Fibroblast of gingiva (primary cell): ENCODE measurements around the gene ANXA2R.

ENCODE experiments used
- DNase-seq: peaks from one replicate; pipeline ENCODE4 v3.0.0-alpha.2; 2011; ENCODE audit warnings: low read depth

ANXA2R gene

GRCh38 chr5:43000111-43000840 is 39.8 kb downstream of the ANXA2R start:
- peak; percentile 29 for DNase-seq

DNA sequence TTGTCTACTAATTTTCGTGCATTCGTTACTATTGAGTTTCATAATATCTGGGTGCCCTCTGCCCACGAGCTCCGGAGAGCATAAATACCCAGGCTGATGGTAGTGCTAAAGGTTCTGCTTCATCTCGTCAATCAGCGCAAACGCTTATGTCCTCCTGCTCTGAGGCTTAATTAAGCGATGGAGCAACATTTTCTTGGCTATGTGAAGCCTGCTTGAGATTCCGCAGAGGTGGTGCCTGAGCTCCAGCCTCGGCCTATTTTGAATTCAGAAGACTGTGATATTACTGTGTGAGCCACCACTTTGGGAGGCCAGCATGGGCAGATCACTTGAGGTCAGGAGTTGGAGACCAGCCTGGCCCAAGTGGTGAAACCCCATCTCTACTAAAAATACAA is 44.8 kb downstream of the ANXA2R start:
- peak; percentile 54 for DNase-seq

DNA sequence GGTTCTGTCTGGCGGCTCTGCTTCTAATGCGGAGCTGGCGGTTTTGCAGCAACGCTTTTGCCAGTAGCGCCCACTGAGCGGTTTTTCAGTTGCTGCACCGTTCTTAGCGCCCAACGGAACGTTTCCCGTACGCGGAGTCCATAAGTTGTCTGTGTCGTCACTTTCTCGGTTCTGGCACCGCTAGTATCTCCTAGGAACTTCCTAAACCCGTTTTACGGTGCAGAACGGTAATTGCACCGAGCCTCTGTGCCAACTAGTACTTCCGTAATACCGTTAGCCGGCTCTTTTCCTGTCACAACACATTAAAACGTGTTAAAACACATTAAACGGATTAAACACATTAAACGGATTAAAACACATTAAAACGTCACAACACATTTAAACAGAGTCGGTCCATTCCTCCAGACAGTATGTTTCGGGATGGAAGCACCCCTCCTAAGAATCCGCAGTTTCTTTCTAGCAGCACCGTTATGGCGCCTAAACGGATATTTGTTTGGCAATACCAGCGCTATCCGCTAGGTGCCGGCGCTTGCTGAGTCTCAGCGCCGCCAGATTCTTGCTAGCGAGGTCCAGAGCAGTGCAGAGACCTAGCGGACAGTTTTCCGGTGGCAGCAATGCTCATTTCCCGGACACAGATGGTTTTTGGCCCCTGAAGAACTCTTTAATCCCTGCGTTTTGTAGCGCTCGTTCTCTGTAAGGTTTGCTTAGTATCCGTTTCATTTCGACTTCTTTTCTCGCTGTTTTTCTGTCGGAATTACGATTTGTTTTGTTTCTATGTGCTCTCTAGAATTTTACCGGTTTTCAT is 45.4 kb downstream of the ANXA2R start:
- peak; percentile 91 for DNase-seq

DNA sequence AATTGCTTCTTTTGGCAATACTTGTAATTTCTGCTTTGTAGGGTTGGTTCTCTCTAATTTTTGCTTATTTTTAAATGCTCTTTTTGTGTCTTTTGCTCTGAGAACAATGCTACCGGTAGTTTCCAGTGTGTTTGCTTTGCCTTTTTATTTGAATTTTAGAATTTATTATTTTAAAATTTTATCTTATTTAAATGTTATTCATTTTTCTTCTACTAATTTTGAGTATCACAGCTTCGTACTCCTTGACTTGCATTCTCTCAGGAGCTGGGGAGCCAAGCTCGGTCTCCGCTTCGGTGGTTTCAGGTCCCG is 45.9 kb downstream of the ANXA2R start:
- DNase-seq: no peak

DNA sequence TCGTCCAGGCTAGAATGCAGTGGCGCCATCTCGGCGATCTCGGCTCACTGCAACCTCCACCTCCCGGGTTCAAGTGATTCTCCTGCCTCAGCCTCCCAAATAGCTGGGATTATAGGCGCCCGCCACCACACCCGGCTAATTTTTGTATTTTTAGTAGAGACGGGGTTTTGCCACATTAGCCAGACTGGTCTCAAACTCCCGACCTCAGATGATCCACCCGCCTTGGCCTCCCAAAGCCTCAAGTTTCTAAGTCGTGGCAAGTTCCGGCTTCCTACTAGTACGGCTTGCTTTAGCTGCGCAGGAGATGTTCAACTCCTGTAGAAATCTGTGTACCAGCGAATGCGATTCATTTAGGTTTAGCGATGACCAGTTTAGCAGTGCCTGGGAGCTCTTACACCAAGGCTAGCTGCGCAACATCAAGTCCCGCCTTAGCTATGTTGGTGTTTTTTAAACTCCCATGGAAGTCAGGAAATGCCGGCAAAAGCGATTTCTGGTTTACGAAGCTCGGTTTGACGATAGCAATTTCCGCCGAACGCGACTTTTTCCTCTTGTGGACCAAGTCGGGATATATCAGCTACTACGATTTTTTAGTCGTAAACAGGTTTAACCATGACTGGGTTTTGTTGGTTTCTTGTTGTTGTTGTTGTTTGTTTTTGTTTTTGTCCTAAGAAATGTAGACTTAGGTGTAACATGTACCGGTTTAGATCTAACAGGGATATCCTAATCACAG is 46.4 kb downstream of the ANXA2R start:
- peak; percentile 79 for DNase-seq

DNA sequence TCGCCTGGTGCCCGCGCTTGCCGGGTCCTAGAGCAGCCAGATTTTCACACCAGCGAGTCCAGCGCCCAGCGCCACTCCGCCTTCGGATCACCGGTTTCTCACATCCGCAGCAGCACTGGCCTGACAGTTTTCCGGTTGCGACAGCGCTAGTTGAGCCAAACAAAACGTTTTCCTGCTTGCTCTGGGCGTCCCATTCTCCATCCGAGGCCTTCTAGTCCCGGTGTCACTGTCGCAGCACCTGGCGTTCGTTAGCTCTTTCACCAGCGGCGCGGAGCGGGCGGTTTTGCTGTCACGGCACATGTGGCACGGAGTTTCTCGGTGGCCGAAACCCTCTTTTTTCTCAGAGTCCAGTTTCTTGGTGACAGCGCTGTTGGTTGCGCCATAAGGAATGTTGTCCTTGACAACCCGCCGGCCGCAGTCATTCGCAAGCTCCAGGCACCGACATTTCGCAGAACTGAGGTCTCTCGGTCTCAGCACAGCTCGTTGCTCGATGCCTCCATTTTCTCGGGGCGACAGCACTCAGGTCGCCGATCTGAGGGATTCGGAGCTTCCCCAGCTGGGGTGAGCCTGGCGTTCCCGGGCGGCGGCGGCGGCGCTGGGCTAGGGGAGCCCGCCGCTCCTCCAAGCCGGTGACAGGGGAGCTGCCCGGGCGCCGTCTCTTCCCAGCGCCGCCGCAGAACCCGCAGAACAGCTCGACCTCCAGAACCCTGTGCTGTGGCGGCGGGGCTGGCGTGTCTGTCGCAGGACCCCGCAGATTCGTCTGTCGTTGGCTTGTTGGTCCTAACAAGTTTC is 47.8 kb downstream of the ANXA2R start:
- DNase-seq: peak; percentile 95

GRCh38 chr5:42991404-42992087 is 48.6 kb downstream of the ANXA2R start:
- DNase-seq: peak; percentile 6

- DNase-seq: no peak
These were observed 49.2 kb downstream of the ANXA2R start for GRCh38 chr5:42990892-42991291.
